Smooth muscle cell (in vitro differentiated cells): ENCODE measurements around the gene SH2D1A. TPM values are rescaled to one million over a fixed set of nuclear protein-coding genes. Genes with fewer than 3 reads are reported as not detected.

Source experiments
- DNase-seq: peaks from one replicate; lab custom pipeline; 2025; ENCODE audit not compliant: unreplicated experiment; lab: John Stamatoyannopoulos, UW
- H2AFZ ChIP-seq: fragments of 200-600 bp; sonication (generic); 2 replicates; pipeline ENCODE4 v1.6.0; 2016; ENCODE audit warnings: antibody characterized with exemption, low read depth, mild to moderate bottlenecking
- H3F3A ChIP-seq: fragments of 200-600 bp; sonication (generic); 2 replicates; pipeline ENCODE4 v1.6.0; 2017; ENCODE audit warnings: antibody characterized with exemption, low read depth
- H3K27ac ChIP-seq: fragments of 200-600 bp; sonication (generic); 2 replicates; pipeline ENCODE4 v1.5.1; 2016; ENCODE audit warnings: low read depth, mild to moderate bottlenecking
- H3K27me3 ChIP-seq: fragments of 200-600 bp; sonication (generic); 2 replicates; pipeline ENCODE4 v1.6.1; 2016; ENCODE audit warnings: low read depth, mild to moderate bottlenecking
- H3K36me3 ChIP-seq: fragments of 200-600 bp; sonication (generic); 2 replicates; pipeline ENCODE4 v1.5.1; 2016; ENCODE audit warnings: low read depth
- H3K4me1 ChIP-seq: fragments of 200-600 bp; sonication (generic); 2 replicates; pipeline ENCODE4 v1.5.1; 2016; ENCODE audit warnings: low read depth
- H3K4me2 ChIP-seq: fragments of 200-600 bp; sonication (generic); 2 replicates; pipeline ENCODE4 v1.6.0; 2016; ENCODE audit warnings: mild to moderate bottlenecking
- H3K4me3 ChIP-seq: fragments of 200-600 bp; sonication (generic); 2 replicates; pipeline ENCODE4 v1.5.1; 2016; ENCODE audit warnings: mild to moderate bottlenecking
- H3K79me2 ChIP-seq: fragments of 200-600 bp; sonication (generic); 2 replicates; pipeline ENCODE4 v1.6.0; 2016; ENCODE audit warnings: low read depth, mild to moderate bottlenecking
- H3K9ac ChIP-seq: fragments of 200-600 bp; sonication (generic); 2 replicates; pipeline ENCODE4 v1.6.0; 2016; ENCODE audit warnings: low read depth
- H3K9me3 ChIP-seq: fragments of 200-600 bp; sonication (generic); replicated peaks from 2 replicates; pipeline ENCODE4 v1.5.1; 2016; ENCODE audit warnings: low read depth
- H4K20me1 ChIP-seq: fragments of 200-600 bp; sonication (generic); 2 replicates; pipeline ENCODE4 v1.6.0; 2016; ENCODE audit warnings: low read depth
- WGBS: methylation state at CpG from one replicate; pipeline ENCODE4 v1.1.7; 2016; ENCODE audit warnings: low lambda C conversion rate; 5-methylcytosine and 5-hydroxymethylcytosine counted together
- polyA plus RNA-seq: library from polyadenylated mRNA; unstranded; fragments of >200 nt; fragmentation: Nextera tagmentation; extraction: Ambion mirVana; gene quantifications from 2 replicates; pipeline ENCODE4 v1.2.1, GENCODE V29; 2016
- total RNA-seq: library from RNA; depleted of rRNA; stranded (reverse); fragments of >200 nt; gene quantifications from 2 replicates; pipeline ENCODE4 v1.2.3, GENCODE V29; 2014
- TF ChIP-seq, protein P1 (sequence below): fragments of 200-600 bp; sonication (generic); IDR thresholded peaks from 2 replicates; pipeline ENCODE4 v1.5.1; 2017; ENCODE audit warnings: borderline replicate concordance, mild to moderate bottlenecking, antibody characterized with exemption; ENCODE audit not compliant: insufficient read depth, poor library complexity, severe bottlenecking

The SH2D1A gene
- total and polyA plus RNA-seq, 2 experiments from 2014 or later, result not detected

DNA sequence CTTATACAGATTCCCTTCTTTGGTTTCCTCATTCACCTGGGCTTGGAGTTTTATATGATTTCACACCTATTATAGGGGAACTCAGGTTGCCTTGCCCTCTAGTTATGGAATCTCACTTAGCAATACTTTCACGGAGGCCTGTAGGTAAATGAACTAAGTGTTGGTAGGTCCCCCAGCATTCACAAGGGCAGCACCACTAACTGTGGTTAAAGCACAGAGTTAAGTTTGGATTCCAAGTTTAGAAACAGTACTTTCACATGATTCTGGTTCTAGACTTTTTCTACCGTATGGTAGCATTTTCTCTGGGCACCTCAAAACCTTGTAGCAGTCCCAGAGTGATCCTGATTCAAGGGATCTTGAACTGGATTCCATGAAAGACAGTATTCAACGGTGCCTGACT lies 46.4 kb downstream of the SH2D1A start:
- no peaks in the 10 kb centered on the region for H4K20me1 ChIP-seq
- no peaks in the 10 kb centered on the region for H3K79me2 ChIP-seq
- no peak overlapping the region for H3K4me3 ChIP-seq
- H3K36me3 ChIP-seq, result no peaks in the 10 kb centered on the region
- H3K4me2 ChIP-seq, result no peak overlapping the region
- DNase-seq, result no peak
- H3K27me3 ChIP-seq, result no peaks in the 10 kb centered on the region
- H3K27ac ChIP-seq, result no peak overlapping the region
- no peak overlapping the region for H3K9ac ChIP-seq
- H3K4me1 ChIP-seq, result no peaks in the 10 kb centered on the region
- H3K9me3 ChIP-seq, result no peaks in the 10 kb centered on the region
- no peak overlapping the region for H2AFZ ChIP-seq
- WGBS, result 71% methylated on average over 3 of the region's 3 CpGs
- TF ChIP-seq, protein P1, sequence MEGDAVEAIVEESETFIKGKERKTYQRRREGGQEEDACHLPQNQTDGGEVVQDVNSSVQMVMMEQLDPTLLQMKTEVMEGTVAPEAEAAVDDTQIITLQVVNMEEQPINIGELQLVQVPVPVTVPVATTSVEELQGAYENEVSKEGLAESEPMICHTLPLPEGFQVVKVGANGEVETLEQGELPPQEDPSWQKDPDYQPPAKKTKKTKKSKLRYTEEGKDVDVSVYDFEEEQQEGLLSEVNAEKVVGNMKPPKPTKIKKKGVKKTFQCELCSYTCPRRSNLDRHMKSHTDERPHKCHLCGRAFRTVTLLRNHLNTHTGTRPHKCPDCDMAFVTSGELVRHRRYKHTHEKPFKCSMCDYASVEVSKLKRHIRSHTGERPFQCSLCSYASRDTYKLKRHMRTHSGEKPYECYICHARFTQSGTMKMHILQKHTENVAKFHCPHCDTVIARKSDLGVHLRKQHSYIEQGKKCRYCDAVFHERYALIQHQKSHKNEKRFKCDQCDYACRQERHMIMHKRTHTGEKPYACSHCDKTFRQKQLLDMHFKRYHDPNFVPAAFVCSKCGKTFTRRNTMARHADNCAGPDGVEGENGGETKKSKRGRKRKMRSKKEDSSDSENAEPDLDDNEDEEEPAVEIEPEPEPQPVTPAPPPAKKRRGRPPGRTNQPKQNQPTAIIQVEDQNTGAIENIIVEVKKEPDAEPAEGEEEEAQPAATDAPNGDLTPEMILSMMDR, result no peak
- H3F3A ChIP-seq, result no peaks in the 10 kb centered on the region

DNA sequence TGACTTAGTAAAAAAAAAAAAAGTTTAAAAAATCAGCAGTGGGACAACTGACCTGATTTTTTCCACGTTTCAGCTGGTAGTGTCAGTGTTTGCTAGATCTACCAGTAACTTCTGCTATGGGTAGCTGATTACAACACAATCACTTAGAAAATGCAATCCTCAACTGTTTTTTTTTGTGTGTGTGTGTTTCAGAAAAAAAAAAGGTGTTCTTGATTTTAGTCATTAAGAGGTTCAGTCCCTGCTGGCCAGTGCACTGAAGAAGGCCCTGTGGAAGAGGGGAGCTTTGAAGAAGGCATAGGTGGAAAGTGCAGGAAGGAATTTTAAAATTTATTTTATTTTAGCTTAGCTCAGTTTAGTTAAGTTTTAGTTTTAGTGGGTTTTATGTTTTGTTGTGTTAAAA lies 46.9 kb downstream of the SH2D1A start:
- no peaks in the 10 kb centered on the region for H3K4me1 ChIP-seq
- TF ChIP-seq, protein P1, result no peak
- no peak overlapping the region for H3K9ac ChIP-seq
- no peak for DNase-seq
- H2AFZ ChIP-seq, result no peak overlapping the region
- WGBS, result 58% methylated on average over 1 of the region's 1 CpG
- H3K9me3 ChIP-seq, result no peaks in the 10 kb centered on the region
- H3K4me2 ChIP-seq, result no peak overlapping the region
- no peaks in the 10 kb centered on the region for H3K27me3 ChIP-seq
- H3K79me2 ChIP-seq, result no peaks in the 10 kb centered on the region
- no peak overlapping the region for H3K27ac ChIP-seq
- H3K4me3 ChIP-seq, result no peak overlapping the region
- no peaks in the 10 kb centered on the region for H3F3A ChIP-seq
- H3K36me3 ChIP-seq, result no peaks in the 10 kb centered on the region
- no peaks in the 10 kb centered on the region for H4K20me1 ChIP-seq

DNA sequence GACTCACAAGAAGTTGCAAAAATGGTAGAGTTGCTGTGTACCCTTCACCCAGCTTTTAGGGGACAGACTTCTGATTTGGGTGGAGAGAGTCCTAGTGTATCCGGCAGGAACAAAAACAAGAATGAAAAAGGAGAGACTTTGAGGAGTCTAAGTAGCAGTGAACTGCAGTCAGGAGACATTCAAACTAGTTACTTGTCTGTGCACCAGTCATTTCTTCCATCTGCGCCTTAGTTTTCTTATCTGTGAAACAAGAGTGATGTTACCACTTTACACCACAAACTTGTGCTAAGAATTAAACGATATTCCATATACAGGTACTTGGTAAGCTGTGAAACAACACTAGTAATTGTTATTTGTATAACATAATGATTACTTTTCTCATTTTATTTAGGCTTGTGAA lies 47.3 kb downstream of the SH2D1A start:
- 72% methylated on average over 3 of the region's 3 CpGs for WGBS
- no peaks in the 10 kb centered on the region for H3F3A ChIP-seq
- no peak overlapping the region for H3K4me3 ChIP-seq
- no peaks in the 10 kb centered on the region for H3K9me3 ChIP-seq
- H3K36me3 ChIP-seq, result no peaks in the 10 kb centered on the region
- H4K20me1 ChIP-seq, result no peaks in the 10 kb centered on the region
- H2AFZ ChIP-seq, result no peak overlapping the region
- no peak for DNase-seq
- H3K79me2 ChIP-seq, result no peaks in the 10 kb centered on the region
- no peaks in the 10 kb centered on the region for H3K27me3 ChIP-seq
- H3K4me2 ChIP-seq, result no peak overlapping the region
- no peak overlapping the region for H3K27ac ChIP-seq
- no peaks in the 10 kb centered on the region for H3K4me1 ChIP-seq
- no peak overlapping the region for H3K9ac ChIP-seq
- TF ChIP-seq, protein P1, result no peak

DNA sequence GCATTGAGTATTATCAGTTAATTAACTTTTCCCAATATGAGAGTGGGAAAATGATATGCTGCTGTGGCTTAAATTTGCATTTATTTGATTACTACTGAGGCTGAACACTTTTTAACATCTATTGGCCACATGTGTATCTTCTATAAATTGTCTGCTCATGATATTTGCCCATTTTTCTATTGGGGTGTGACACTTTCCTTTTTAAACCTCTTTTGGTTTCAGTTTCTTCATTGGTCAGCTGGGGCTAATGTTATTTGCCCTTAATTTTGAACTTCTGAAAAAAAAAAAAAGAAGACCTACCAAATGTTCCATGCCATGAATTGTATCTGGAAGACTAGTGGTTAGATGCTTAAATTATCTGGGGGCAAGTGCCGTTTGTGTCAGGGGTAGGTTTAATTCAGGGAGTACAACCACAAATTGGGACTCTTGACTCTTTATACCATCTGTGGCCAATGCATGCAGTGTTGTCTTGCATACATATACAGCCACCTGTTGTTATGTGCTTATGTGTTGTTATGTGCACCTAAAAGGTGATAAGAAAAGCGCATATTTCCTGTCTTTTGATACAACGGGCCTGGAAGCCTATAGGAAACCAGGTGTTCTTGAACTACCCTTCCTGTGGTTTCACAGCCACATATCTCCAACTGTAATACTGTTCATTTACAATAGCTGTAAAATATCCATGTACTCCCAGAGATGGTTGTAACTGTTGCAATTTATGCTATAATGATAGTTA lies 49.0 kb downstream of the SH2D1A start:
- Histone ChIP-seq H3K4me1 (no peaks in the 10 kb centered on the region), H3K27me3 (no peaks in the 10 kb centered on the region), H3K4me2 (no peak overlapping the region), H3K27ac (no peak overlapping the region), H3K9me3 (no peaks in the 10 kb centered on the region), H4K20me1 (no peaks in the 10 kb centered on the region), H3K79me2 (no peaks in the 10 kb centered on the region), H3F3A (no peaks in the 10 kb centered on the region), H3K36me3 (no peaks in the 10 kb centered on the region), H3K9ac (no peak overlapping the region), H2AFZ (no peak overlapping the region), H3K4me3 (no peak overlapping the region)
- WGBS, result 76% methylated on average over 3 of the region's 3 CpGs
- no peak for DNase-seq
- TF ChIP-seq, protein P1, result no peak
